Fibroblast of pulmonary artery (primary cell): Measurements from ENCODE around the gene RGS6.
A peak's percentile ranks its signal among the peaks of the same experiment; 100 is the strongest.

Source experiments
- DNase-seq: peaks from one replicate; pipeline ENCODE4 v3.0.0-alpha.2; 2010; ENCODE audit warnings: low read depth
- H3K4me3 ChIP-seq: replicated peaks from 2 replicates; pipeline ENCODE4 v1.5.1; 2011; ENCODE audit warnings: low read depth, mild to moderate bottlenecking, control low read depth, low read length, moderate library complexity
- CTCF ChIP-seq: IDR thresholded peaks from 2 replicates; pipeline ENCODE4 v1.5.1; 2011; ENCODE audit warnings: mild to moderate bottlenecking, control low read depth, low read length, inconsistent platforms; ENCODE audit errors: missing control alignments

Gene RGS6

GRCh38 chr14:72408020-72408419, 475.8 kb downstream of the RGS6 start:
- TF ChIP-seq CTCF, result no peak
- no peak for DNase-seq
- no peak overlapping the region for H3K4me3 ChIP-seq

GRCh38 chr14:72409047-72409446, 476.8 kb downstream of the RGS6 start:
- TF ChIP-seq CTCF, result no peak
- no peak overlapping the region for H3K4me3 ChIP-seq
- DNase-seq, result no peak

- no peak for TF ChIP-seq CTCF
- no peak for DNase-seq
- H3K4me3 ChIP-seq, result no peak overlapping the region
Measured at GRCh38 chr14:72416081-72416849, 484.0 kb downstream of the RGS6 start.

- DNase-seq, result no peak
- TF ChIP-seq CTCF, result no peak
- H3K4me3 ChIP-seq, result no peak overlapping the region
Measured at GRCh38 chr14:72416892-72417291, 484.7 kb downstream of the RGS6 start.

- no peak for TF ChIP-seq CTCF
- H3K4me3 ChIP-seq, result no peak overlapping the region
- DNase-seq, result no peak
Measured at GRCh38 chr14:72418806-72419205, 486.6 kb downstream of the RGS6 start.

GRCh38 chr14:72419226-72419775, 487.1 kb downstream of the RGS6 start:
- no peak for TF ChIP-seq CTCF
- no peak for DNase-seq
- H3K4me3 ChIP-seq, result no peak overlapping the region

- peak; percentile 64 for DNase-seq
- H3K4me3 ChIP-seq, result no peak overlapping the region
- TF ChIP-seq CTCF, result peak; percentile 89
Measured at GRCh38 chr14:72420749-72421474, 488.7 kb downstream of the RGS6 start.
